K562 (cell line): ENCODE results near the gene FNDC1. TPM values are rescaled to one million over a fixed set of nuclear protein-coding genes. Genes with fewer than 3 reads are reported as not detected.

Experiments
- CGGBP1 ChIP-seq: fragments of 250-450 bp; sonication (Bioruptor Pico); IDR thresholded peaks from 2 replicates; pipeline ENCODE4 v1.9.0; 2021; ENCODE audit warnings: mild to moderate bottlenecking
- KDM5B ChIP-seq: fragments of 200-600 bp; sonication (generic); IDR thresholded peaks from 2 replicates; pipeline ENCODE4 v1.6.1; 2012; ENCODE audit warnings: low read depth, mild to moderate bottlenecking, moderate library complexity, low read length, control low read depth, inconsistent platforms; ENCODE audit not compliant: insufficient replicate concordance
- L3MBTL2 ChIP-seq: fragments of 450-650 bp; IDR thresholded peaks from 2 replicates; pipeline ENCODE4 v1.6.1; 2016; ENCODE audit warnings: mild to moderate bottlenecking, moderate library complexity
- MGA ChIP-seq: fragments of 450-650 bp; IDR thresholded peaks from 2 replicates; pipeline ENCODE4 v1.6.1; 2016; ENCODE audit warnings: mild to moderate bottlenecking, moderate library complexity
- PCBP1 ChIP-seq: fragments of 200-400 bp; formaldehyde crosslinking; IDR thresholded peaks from 2 replicates; pipeline ENCODE4 v1.6.1; 2018; ENCODE audit warnings: mild to moderate bottlenecking, low read depth, low read length; ENCODE audit not compliant: poor library complexity, severe bottlenecking
- PRDM10 ChIP-seq: fragments of 450-650 bp; IDR thresholded peaks from 2 replicates; pipeline ENCODE4 v1.6.1; 2018; ENCODE audit not compliant: partially characterized antibody
- ZBTB26 ChIP-seq: fragments of 450-650 bp; formaldehyde crosslinking; IDR thresholded peaks from 2 replicates; pipeline ENCODE4 v1.4.0; 2022; ENCODE audit warnings: missing genetic modification characterization
- polyA plus RNA-seq, 8 experiments: library from polyadenylated mRNA; depleted of rRNA in 4 of 8; stranded (reverse) in 5 of 8; unstranded in 3 of 8; fragments of >200 nt; fragmentation: Nextera tagmentation in 2 of 8; fragmentation: Illumina TruSeq in 1 of 8; extraction: Ambion mirVana in 2 of 8; extraction: Trizol in 1 of 8; gene quantifications; 2 replicates each; pipeline versions ENCODE4 v1.2.1 to v1.2.3, GENCODE V29; 2011 to 2014; ENCODE audit warnings: inconsistent platforms in 1 of 8, missing spikeins in 1 of 8
- total RNA-seq, 7 experiments: library from RNA; depleted of rRNA in 6 of 7; stranded (reverse); fragments of >200 nt in 6 of 7; fragmentation: Illumina TruSeq in 2 of 7; extraction: Trizol in 2 of 7; gene quantifications; 2 replicates each; pipeline versions ENCODE4 v1.2.1 to v1.2.3, GENCODE V29; 2011 to 2021; ENCODE audit warnings: low replicate concordance in 1 of 7

The FNDC1 gene
- total and polyA plus RNA-seq, 9 of the 15 experiments (the other 6 are each of a cell fraction or from before 2014, with no cell fraction given): not detected

- TF ChIP-seq PRDM10 (peak; percentile 25), PCBP1 (no peak), CGGBP1 (CRISPR knock-in tag) (no peak), MGA (peak; percentile 46; the same call in 1 of the 2 replicates), ZBTB26 (CRISPR knock-in tag) (no peak), KDM5B (no peak), L3MBTL2 (peak; percentile 71)
These were observed 536 bp upstream of the FNDC1 start (continued) for GRCh38 chr6:159168536-159169192.
